Hematopoietic multipotent progenitor cell treated with erythropoietin and hydrocortisone succinate and interleukin-3 and kit ligand, for 15 days (in vitro differentiated cells): ENCODE measurements around the gene MC1R.
"Not testable (repeated sequence)": the region's sequence is repeated elsewhere in the genome, so short reads cannot be mapped to it uniquely, and the experiment has no call there.

Experiments used
- DNase-seq: peaks from one replicate; pipeline ENCODE4 v3.0.0-alpha.2; 2015; ENCODE audit warnings: low spot score

The MC1R gene

GRCh38 chr16:89962754-89963498 is 44.3 kb downstream of the MC1R start:
- no peak for DNase-seq

- DNase-seq, result no peak
Measured at GRCh38 chr16:89964201-89964600, 45.5 kb downstream of the MC1R start.

GRCh38 chr16:89965447-89966225 is 47.0 kb downstream of the MC1R start:
- no peak for DNase-seq

GRCh38 chr16:89966756-89967155 is 48.1 kb downstream of the MC1R start:
- no peak for DNase-seq

- DNase-seq, result not testable (repeated sequence)
Measured at GRCh38 chr16:89967436-89967835, 48.8 kb downstream of the MC1R start.

- not testable (repeated sequence) for DNase-seq
Measured at GRCh38 chr16:89968074-89968473, 49.4 kb downstream of the MC1R start.

GRCh38 chr16:89969741-89970410 is 51.2 kb downstream of the MC1R start:
- no peak for DNase-seq
